NCI-H1105 treated with DMSO at 0.1 percent for 48 hours (cell line): ENCODE results near the gene SNX7.
A peak's percentile ranks its signal among the peaks of the same experiment; 100 is the strongest.

Source experiments
- DNase-seq: peaks from one replicate; lab custom pipeline; 2025; lab: John Stamatoyannopoulos, UW

The SNX7 gene

DNA sequence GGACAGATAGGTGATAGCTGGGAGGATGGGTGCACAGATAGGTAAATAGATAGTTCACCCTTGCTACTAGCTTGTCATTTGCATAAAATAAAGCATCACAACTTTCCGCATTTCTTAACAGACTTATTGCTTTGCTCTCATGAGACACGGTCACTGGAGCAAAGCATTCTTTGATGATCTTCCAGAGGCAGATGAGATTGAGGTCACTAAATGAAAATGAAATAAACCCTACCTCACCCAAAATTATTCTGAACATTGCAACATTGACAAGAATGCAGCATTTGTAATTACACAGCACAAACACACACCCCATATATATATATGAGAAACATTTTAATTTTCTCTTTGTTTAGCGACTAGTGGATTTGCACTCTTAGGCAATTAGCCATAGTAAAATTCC lies 107.6 kb downstream of the SNX7 start:
- no peak for DNase-seq

DNA sequence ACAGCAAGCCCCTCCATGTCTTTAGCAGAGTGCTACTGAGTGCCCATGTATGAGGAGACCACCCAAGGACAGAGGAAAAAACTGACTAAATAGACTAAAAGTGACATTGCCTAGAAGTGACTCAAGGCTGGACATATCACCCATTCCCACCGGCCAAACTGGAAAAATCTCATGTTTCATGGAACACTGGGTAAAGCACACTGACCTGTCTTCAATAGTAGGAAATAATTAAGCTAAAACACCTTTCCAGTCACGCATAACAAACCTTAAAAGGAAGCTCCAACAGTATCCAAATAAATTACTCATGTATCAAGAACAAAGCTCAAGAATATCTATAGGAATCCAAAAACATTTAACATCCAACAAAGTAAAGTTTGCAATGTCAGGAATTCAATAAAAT lies 120.4 kb downstream of the SNX7 start:
- no peak for DNase-seq

DNA sequence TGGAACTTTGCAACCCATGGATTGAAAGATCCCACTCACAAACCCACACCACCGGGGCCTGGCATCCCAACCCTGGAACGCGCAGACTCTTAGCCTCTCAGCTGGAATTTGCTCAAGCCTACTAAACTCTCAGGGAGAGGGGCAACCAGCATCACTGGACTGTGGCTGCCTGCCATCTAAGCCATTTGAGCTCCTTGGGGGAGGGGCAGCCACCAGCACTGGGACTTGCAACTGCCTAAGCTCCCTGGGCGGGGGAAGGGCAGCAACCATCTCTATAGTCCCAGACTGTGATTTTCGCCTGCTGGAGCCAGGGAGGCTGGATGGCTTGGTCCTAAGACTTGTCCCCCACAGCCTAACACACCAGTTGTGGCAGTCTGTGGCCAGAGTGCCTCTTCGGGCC lies 122.3 kb downstream of the SNX7 start:
- DNase-seq = no peak

DNA sequence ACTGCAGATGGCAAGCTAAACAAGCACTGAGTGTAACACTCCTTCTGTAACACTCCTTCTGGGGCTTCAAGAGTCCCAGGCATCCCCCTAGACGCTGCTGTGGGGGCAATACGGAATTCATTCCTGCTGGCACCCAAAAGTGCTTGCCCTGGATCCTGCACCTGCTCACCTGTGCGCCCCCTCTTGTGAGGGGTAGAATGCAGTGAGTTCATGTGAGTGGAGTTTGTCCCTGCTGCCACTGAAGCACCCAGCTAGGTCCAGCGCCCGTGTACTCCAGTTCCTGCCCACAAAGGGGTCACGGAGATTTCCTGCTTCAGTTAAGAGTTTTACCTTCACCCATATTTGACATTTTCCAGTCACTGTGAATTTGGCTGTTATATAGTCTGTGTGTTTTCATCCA lies 130.0 kb downstream of the SNX7 start:
- DNase-seq = no peak

DNA sequence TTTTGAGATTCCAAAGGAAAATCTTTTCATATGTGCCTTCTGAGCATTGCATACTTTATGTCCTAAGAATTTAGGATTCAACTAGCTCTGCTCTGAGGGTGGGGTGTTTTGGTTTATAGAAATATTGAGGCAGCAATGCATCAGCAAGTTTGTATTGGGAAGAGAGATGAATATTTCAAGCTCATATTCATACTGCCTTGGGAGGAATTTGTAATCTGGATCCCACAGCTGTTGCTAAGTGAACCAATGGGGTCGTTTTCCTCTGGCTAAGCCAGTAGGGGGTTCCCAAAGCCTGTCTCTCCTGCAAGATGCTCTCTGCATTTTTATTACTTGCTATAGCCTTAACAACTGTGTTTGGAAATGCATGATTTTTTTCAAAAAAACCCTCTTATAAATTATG lies 130.6 kb downstream of the SNX7 start:
- peak; percentile 5 for DNase-seq

DNA sequence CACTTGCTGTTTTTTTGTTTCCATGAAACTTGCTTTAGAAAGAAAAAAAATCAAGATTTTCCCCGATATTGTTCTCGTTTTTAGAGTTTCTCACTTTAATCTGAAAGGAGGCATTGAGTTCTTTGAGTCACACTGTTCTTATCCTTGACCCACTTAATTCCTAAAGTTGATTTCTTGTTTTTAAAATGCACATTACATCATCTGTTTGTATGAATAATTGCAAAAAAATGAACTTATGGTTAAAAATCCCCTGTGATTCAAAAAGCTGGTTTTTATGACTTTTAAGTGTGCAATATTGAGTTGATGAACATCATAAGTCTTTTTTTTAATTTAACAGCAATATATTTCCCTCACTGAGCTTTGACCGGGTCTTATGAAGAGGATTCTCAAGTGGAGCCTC lies 131.6 kb downstream of the SNX7 start:
- no peak for DNase-seq

DNA sequence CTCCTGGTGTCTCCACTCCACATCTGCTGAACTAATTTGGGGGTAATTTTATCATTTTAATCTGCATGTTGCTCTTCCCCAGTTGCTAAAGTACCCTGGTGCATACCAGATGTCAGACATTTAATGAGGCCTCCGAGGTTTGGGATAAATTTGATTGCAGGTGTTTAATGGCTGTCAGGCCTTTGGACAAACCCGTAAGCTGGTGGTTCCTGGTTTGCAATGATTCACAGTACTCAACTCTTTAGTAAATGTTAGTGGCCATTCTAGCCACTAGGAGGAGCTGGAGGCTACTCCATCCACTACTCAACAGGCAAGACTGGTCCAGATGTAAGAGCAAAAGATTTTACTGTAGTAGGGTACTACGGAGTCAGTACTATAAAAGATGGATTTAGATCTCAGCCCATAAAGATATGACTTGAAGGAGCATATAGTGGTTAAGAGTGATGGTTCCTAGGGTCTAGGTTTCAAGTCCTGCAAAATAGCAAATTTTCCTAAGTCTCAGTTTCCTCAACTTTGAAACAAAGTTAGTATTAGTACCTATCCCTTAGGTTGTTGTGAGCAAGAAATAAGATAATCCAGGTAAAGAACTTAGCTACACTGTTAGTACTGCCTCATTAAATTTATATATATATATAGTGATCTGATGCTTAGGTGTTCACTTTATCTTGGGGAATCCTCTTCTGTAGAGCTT lies 132.8 kb downstream of the SNX7 start:
- DNase-seq = peak; percentile 66

DNA sequence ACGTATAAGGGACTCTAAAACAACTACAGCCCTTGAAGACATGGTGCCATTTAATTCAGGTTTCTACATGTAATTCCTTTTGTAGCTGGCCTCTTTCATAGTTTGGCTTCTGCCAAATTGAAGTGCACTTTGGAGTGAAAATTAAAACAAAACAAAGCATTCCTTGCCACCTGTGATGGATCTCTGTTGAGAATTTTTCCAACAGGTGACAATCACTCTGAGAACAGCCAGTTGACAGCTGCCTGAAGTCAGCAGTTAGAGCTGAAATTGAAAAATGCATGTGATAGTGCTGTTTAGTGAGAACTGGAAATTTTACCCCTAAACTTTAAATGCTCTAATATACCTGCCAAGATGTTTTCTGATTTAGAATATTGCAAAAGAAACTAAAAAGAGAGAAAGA lies 134.5 kb downstream of the SNX7 start:
- DNase-seq = no peak

DNA sequence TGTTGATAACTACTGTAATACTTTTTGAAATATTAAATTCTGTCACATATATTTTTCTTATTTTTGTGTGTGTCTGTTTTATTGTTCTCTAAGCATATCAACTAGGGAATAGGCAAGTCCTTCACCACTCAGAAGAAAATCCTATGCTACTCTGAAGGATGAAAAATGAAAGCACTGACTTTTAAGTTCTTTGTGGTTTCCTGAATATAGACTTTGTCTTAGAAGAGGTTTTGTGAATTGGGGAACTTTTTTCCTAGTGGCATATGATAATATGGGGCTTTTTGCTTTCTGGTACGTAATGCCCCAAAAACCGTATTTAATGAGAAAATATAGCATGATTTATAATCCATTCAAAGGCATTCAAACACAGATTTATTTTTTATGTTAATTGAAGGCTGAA lies 136.0 kb downstream of the SNX7 start:
- DNase-seq = no peak
